Myometrial cell (primary cell): Measurements from ENCODE around the gene ZNF169. TPM values are rescaled to one million over a fixed set of nuclear protein-coding genes. Genes with fewer than 3 reads are reported as not detected.

Experiments
- total RNA-seq: library from RNA; depleted of rRNA; stranded (reverse); fragments of >200 nt; gene quantifications from 2 replicates; pipeline ENCODE4 v1.2.3, GENCODE V29; 2015

ZNF169 gene
- 1.9 and 3.2 TPM in 2 replicates for total RNA-seq

DNA sequence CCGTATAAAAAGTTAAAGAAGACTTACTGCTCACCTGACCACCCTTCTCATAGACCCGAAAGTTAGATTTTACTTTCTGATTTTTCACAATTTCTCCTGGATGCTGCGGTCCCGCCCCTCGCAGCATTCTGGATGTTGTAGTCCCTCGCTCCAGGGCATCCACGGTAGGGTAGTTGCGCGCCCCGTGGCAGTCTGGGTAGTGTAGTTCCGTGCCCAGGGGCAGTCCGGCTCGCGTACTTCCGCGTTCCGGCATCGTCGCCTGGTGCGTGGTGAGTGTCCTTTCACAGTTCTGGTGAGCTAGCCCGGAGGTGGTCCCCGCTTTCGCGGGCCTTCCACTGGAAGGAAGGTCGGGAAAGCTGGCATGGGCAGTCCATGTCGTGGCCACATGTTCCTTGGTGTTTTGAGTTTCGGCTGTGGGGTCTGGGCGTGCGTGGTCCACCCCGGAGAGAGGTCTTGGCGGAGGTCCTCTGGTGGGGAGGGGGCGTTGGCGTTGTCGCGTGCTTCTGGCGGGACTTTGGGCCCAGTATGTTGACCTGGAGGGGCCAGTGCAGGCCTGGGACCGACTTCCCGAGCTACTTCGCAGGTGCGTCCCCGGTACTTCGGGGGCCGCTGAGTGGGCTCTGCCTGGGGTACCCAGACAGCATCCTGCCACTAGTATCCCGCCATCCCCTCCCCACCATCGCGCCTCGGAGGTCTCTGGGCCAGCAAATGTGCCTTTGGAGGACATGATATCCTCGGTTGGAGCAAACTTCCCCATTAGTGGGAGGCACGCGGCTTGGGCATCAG, at the start of gene ZNF169:
ZNF169 (plus strand) TSS at position 222 of the 786 bp plus-strand sequence. CDS start 19,515 bp downstream, outside the sequence.

DNA sequence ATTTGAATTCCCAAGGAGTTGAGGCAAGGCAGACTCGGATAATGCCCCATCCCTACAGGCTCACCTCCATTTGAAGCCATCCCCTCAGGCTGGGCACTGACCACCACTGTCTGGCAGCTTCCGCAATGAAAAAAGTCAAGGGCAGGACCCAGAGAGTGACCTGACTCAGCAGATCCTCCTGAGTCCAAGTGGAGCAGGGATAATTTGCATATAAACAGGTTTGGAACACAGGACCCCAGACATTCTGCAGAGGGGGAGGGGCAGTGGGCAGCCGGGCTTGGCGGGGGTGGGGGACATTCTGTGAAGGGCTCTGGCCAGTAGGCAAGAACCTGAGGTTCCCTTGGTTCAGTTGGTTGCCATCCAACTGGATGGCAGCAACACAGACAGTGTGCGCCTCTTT, 69.4 kb downstream of the ZNF169 start, which contains the start of gene NUTM2F:
NUTM2F (minus strand) TSS at position 101 of the 400 bp plus-strand sequence; CDS start at position 80, 21 bp downstream.

Other genes starting within 250 kb of the ZNF169 start
- gene PTPDC1, start 174.8 kb upstream of the ZNF169 start, total RNA-seq: 2.6 and 4.3 TPM in 2 replicates
- not detected in 2 replicates for gene NUTM2F, start 69.3 kb downstream of the ZNF169 start, total RNA-seq